H9 (cell line): ENCODE data around the gene ST8SIA2. TPM values are rescaled to one million over a fixed set of nuclear protein-coding genes. Genes with fewer than 3 reads are reported as not detected.

Experiments used
- DNase-seq: peaks from one replicate; pipeline ENCODE4 v3.0.0-alpha.2; 2017
- H2AFZ ChIP-seq: one replicate; pipeline ENCODE4 v1.6.1; 2013; ENCODE audit warnings: mild to moderate bottlenecking, low read length, control low read depth, moderate library complexity
- H2AK5ac ChIP-seq: 2 replicates; pipeline ENCODE4 v1.6.1; 2013; ENCODE audit warnings: low read length, control low read depth, mixed read lengths; ENCODE audit not compliant: insufficient read length
- H2BK120ac ChIP-seq: one replicate; pipeline ENCODE4 v1.6.1; 2013; ENCODE audit warnings: low read depth, mild to moderate bottlenecking, low read length, control low read depth, inconsistent platforms; ENCODE audit not compliant: poor library complexity, severe bottlenecking
- H2BK12ac ChIP-seq: 2 replicates; pipeline ENCODE4 v1.6.1; 2013; ENCODE audit warnings: low read length, control low read depth, mixed read lengths, low read depth; ENCODE audit not compliant: insufficient read length
- H2BK15ac ChIP-seq: 2 replicates; pipeline ENCODE4 v1.6.1; 2013; ENCODE audit warnings: low read depth, low read length, control low read depth
- H2BK20ac ChIP-seq: one replicate; pipeline ENCODE4 v1.6.1; 2013; ENCODE audit warnings: low read depth, mild to moderate bottlenecking, low read length, control low read depth, inconsistent platforms; ENCODE audit not compliant: poor library complexity, severe bottlenecking
- H2BK5ac ChIP-seq: 2 replicates; pipeline ENCODE4 v1.6.1; 2013; ENCODE audit warnings: low read length, control low read depth, mixed read lengths; ENCODE audit not compliant: insufficient read length
- H3K14ac ChIP-seq: 2 replicates; pipeline ENCODE4 v1.6.1; 2013; ENCODE audit warnings: low read length, control low read depth; ENCODE audit not compliant: insufficient read depth
- H3K18ac ChIP-seq: 2 replicates; pipeline ENCODE4 v1.6.1; 2013; ENCODE audit warnings: low read depth, mild to moderate bottlenecking, mixed read lengths, low read length, control low read depth; ENCODE audit not compliant: insufficient read length
- H3K23ac ChIP-seq: 2 replicates; pipeline ENCODE4 v1.6.1; 2013; ENCODE audit warnings: low read length, control low read depth, mixed read lengths, low read depth; ENCODE audit not compliant: insufficient read length
- H3K23me2 ChIP-seq: 2 replicates; pipeline ENCODE4 v1.6.1; 2013; ENCODE audit warnings: low read depth, mild to moderate bottlenecking, mixed read lengths, low read length, control low read depth; ENCODE audit not compliant: insufficient read length, poor library complexity, severe bottlenecking
- H3K27ac ChIP-seq: 2 replicates; pipeline ENCODE4 v1.5.1; 2013; ENCODE audit warnings: low read length, control low read depth, mixed read lengths, low read depth; ENCODE audit not compliant: insufficient read length
- H3K27me3 ChIP-seq: 2 replicates; pipeline ENCODE4 v1.6.1; 2013; ENCODE audit warnings: low read length, control low read depth, inconsistent platforms; ENCODE audit not compliant: insufficient read depth
- H3K4ac ChIP-seq: 2 replicates; pipeline ENCODE4 v1.6.1; 2013; ENCODE audit warnings: low read depth, mild to moderate bottlenecking, control low read depth, inconsistent platforms, low read length, moderate library complexity
- H3K4me1 ChIP-seq: 2 replicates; pipeline ENCODE4 v1.6.1; 2013; ENCODE audit warnings: low read length, control low read depth, inconsistent platforms; ENCODE audit not compliant: insufficient read depth
- H3K4me2 ChIP-seq: 2 replicates; pipeline ENCODE4 v1.6.1; 2013; ENCODE audit warnings: low read length, control low read depth, mixed read lengths; ENCODE audit not compliant: insufficient read length, insufficient read depth
- H3K56ac ChIP-seq: 2 replicates; pipeline ENCODE4 v1.6.1; 2013; ENCODE audit warnings: low read depth, mild to moderate bottlenecking, mixed read lengths, low read length, control low read depth; ENCODE audit not compliant: insufficient read length
- H3K79me1 ChIP-seq: 2 replicates; pipeline ENCODE4 v1.6.1; 2013; ENCODE audit warnings: low read depth, mild to moderate bottlenecking, moderate library complexity, low read length, control low read depth, inconsistent platforms; ENCODE audit not compliant: insufficient read depth, poor library complexity, severe bottlenecking
- H3K79me2 ChIP-seq: 2 replicates; pipeline ENCODE4 v1.6.1; 2013; ENCODE audit warnings: low read length, control low read depth, inconsistent platforms; ENCODE audit not compliant: insufficient read depth
- H3K9ac ChIP-seq: 2 replicates; pipeline ENCODE4 v1.6.1; 2013; ENCODE audit warnings: low read length, control low read depth, mixed read lengths; ENCODE audit not compliant: insufficient read length; ENCODE audit errors: extremely low read depth
- H3K9me3 ChIP-seq: one replicate; pipeline ENCODE4 v1.6.1; 2013; ENCODE audit warnings: low read depth, low read length, inconsistent platforms; ENCODE audit not compliant: control insufficient read depth
- H3T11ph ChIP-seq: one replicate; pipeline ENCODE4 v1.6.1; 2013; ENCODE audit warnings: mild to moderate bottlenecking, low read length, control low read depth, inconsistent platforms
- H4K20me1 ChIP-seq: one replicate; pipeline ENCODE4 v1.6.1; 2013; ENCODE audit not compliant: control insufficient read depth, insufficient read length, insufficient read depth
- H4K5ac ChIP-seq: 2 replicates; pipeline ENCODE4 v1.6.1; 2013; ENCODE audit warnings: low read depth, mild to moderate bottlenecking, mixed read lengths, low read length, control low read depth; ENCODE audit not compliant: insufficient read length
- H4K8ac ChIP-seq: replicated peaks from 2 replicates; pipeline ENCODE4 v1.6.1; 2013; ENCODE audit warnings: low read length, control low read depth, mixed read lengths, low read depth; ENCODE audit not compliant: insufficient read length
- H4K91ac ChIP-seq: 2 replicates; pipeline ENCODE4 v1.6.1; 2013; ENCODE audit warnings: low read depth, mild to moderate bottlenecking, moderate library complexity, mixed read lengths, low read length, control low read depth; ENCODE audit not compliant: insufficient read length
- H3K27ac Mint-ChIP-seq, 3 experiments: 2 replicates in 2 of 3; 3 replicates in 1 of 3; pipeline ENCODE4 v1.8.0; 2020 to 2021; ENCODE audit warnings: mixed read lengths in 3 of 3, mild to moderate bottlenecking in 1 of 3, moderate library complexity in 1 of 3
- H3K27me3 Mint-ChIP-seq: 2 replicates; pipeline ENCODE4 v1.8.0; 2021; ENCODE audit warnings: low read depth, mild to moderate bottlenecking, moderate library complexity, mixed read lengths
- H3K36me3 Mint-ChIP-seq, 3 experiments: 2 replicates in 2 of 3; 3 replicates in 1 of 3; pipeline ENCODE4 v1.8.0; 2020 to 2021; ENCODE audit warnings: low read depth in 3 of 3, mixed read lengths in 3 of 3; ENCODE audit not compliant: insufficient read depth in 1 of 3
- H3K4me1 Mint-ChIP-seq, 2 experiments: 2 replicates each; pipeline ENCODE4 v1.8.0; 2020; ENCODE audit warnings: mixed read lengths in 2 of 2
- H3K4me3 Mint-ChIP-seq, 2 experiments: 2 replicates in 1 of 2; 3 replicates in 1 of 2; pipeline ENCODE4 v1.8.0; 2020 to 2021; ENCODE audit warnings: mild to moderate bottlenecking in 2 of 2, mixed read lengths in 2 of 2, moderate library complexity in 1 of 2
- H3K9me3 Mint-ChIP-seq, 2 experiments: 2 replicates in 1 of 2; 3 replicates in 1 of 2; pipeline ENCODE4 v1.8.0; 2020; ENCODE audit warnings: mild to moderate bottlenecking in 2 of 2, mixed read lengths in 2 of 2, moderate library complexity in 1 of 2
- CTCF ChIP-seq: fragments of 200-600 bp; sonication (generic); conservative IDR thresholded peaks from 3 replicates; pipeline ENCODE4 v1.8.0; 2021; ENCODE audit warnings: antibody characterized with exemption, mild to moderate bottlenecking
- WGBS: extraction: QIAGEN DNeasy Blood & Tissue Kit; methylation state at CpG from one replicate; pipeline ENCODE4 v1.1.7; 2013; ENCODE audit warnings: missing lambda C conversion rate, low lambda C conversion rate, mixed read lengths; ENCODE audit not compliant: insufficient read length; ENCODE audit errors: extremely low coverage; 5-methylcytosine and 5-hydroxymethylcytosine counted together
- total RNA-seq: library from RNA; stranded (reverse); gene quantifications from 2 replicates; pipeline ENCODE4 v1.2.1, GENCODE V29; 2021

Gene ST8SIA2
- total RNA-seq, 1 experiment from 2014 or later = 1.8 TPM

- Mint-ChIP-seq H3K9me3 (no peaks in the 10 kb centered on the region), H3K27ac (no peak overlapping the region), H3K27me3 (peaks cover 10% of the 10 kb centered on the region), H3K4me1 (peaks cover 7 to 27% of the 10 kb centered on the region in 2 experiments), H3K4me3 (no peak overlapping the region), H3K36me3 (no peaks in the 10 kb centered on the region)
- no peaks in the 10 kb centered on the region for H3K79me2 ChIP-seq
- H3K9ac ChIP-seq = no peak overlapping the region
- H3K23ac ChIP-seq = no peak overlapping the region
- H3K27ac ChIP-seq = no peak overlapping the region
- no peak overlapping the region for H2AK5ac ChIP-seq
- no peak overlapping the region for H4K5ac ChIP-seq
- H4K8ac ChIP-seq = no peak overlapping the region
- no peak overlapping the region for H2BK5ac ChIP-seq
- H4K91ac ChIP-seq = no peak overlapping the region
- no peak overlapping the region for H3K4me2 ChIP-seq
- H4K20me1 ChIP-seq = no peaks in the 10 kb centered on the region
- H3K79me1 ChIP-seq = no peaks in the 10 kb centered on the region
- no peak overlapping the region for H3K18ac ChIP-seq
- no CpG with 5 or more reads among the region's 5 CpGs for WGBS
- no peak for DNase-seq
- no peak overlapping the region for H3K56ac ChIP-seq
- H2BK15ac ChIP-seq = no peak overlapping the region
- H3K4me1 ChIP-seq = no peaks in the 10 kb centered on the region
- TF ChIP-seq CTCF = no peak
- H2AFZ ChIP-seq = no peak overlapping the region
- no peak overlapping the region for H3T11ph ChIP-seq
- H3K9me3 ChIP-seq = no peaks in the 10 kb centered on the region
- no peak overlapping the region for H3K4ac ChIP-seq
- no peak overlapping the region for H2BK20ac ChIP-seq
- no peak overlapping the region for H3K14ac ChIP-seq
- no peak overlapping the region for H2BK12ac ChIP-seq
- H3K27me3 ChIP-seq = no peaks in the 10 kb centered on the region
- H2BK120ac ChIP-seq = no peak overlapping the region
- H3K23me2 ChIP-seq = no peaks in the 10 kb centered on the region
Observed at GRCh38 chr15:92405942-92406341, 12.3 kb downstream of the ST8SIA2 start.
